ENCODE results near the gene ADIRF.

ADIRF gene

DNA sequence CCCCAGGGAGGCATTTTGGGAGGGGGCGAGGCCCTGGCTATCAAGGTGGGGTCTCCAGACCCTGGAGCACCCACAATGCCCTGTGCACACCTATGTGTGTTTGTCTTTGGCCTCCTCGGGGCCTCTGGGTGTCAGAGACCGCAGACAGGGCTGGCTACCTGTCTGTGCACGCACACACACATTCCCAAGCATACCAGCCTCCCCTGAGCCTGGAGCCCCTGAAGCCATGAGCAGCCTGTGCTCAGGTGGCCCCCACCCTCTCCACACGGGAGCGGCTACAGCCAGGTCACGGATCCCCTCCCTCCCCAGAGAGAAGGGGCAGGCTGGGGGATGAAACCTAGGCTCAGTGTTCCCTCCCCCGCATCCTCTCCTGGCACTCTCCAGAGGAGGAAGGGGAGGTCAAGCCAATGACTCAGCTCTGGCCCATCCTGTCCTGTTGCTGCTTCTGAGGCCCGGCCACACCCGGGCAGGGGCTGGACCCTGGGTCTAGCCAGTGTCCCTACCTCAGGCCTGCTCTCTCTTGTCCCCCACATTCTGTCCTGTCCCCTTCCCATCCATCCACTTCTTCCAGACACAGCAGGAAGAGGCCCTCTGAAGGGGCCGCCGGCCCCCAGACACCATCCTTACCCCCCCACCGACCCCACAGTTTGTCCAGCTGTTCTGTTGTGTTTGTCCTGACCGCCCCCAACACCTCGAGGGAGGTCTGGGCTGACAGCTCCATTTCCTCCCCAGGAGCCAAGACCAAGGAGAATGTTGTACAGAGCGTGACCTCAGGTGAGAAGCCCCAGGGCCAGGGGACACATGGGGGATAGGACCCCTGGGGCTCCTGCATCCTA, 9.2 kb upstream of the ADIRF start:
- no peaks in the 10 kb centered on the region for H3K27me3 Mint-ChIP-seq (ENCODE audit: low read depth)
- H3K27ac Mint-ChIP-seq, result peak overlapping the region; percentile 67 to 88 (median 79)
- H3K4me3 Mint-ChIP-seq, result peak overlapping the region; percentile 49 to 75 (median 55)
- peaks cover under 1% of the 10 kb centered on the region for H3K36me3 Mint-ChIP-seq (ENCODE audit: low read depth)
- H3K9me3 Mint-ChIP-seq, result no peaks in the 10 kb centered on the region
- TF ChIP-seq, protein P1, sequence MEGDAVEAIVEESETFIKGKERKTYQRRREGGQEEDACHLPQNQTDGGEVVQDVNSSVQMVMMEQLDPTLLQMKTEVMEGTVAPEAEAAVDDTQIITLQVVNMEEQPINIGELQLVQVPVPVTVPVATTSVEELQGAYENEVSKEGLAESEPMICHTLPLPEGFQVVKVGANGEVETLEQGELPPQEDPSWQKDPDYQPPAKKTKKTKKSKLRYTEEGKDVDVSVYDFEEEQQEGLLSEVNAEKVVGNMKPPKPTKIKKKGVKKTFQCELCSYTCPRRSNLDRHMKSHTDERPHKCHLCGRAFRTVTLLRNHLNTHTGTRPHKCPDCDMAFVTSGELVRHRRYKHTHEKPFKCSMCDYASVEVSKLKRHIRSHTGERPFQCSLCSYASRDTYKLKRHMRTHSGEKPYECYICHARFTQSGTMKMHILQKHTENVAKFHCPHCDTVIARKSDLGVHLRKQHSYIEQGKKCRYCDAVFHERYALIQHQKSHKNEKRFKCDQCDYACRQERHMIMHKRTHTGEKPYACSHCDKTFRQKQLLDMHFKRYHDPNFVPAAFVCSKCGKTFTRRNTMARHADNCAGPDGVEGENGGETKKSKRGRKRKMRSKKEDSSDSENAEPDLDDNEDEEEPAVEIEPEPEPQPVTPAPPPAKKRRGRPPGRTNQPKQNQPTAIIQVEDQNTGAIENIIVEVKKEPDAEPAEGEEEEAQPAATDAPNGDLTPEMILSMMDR (IDR thresholded peaks at IDR 0.05; ENCODE audit: unreplicated experiment in 3 of 3), result no peak
- peaks cover 40% of the 10 kb centered on the region for H3K4me1 Mint-ChIP-seq

DNA sequence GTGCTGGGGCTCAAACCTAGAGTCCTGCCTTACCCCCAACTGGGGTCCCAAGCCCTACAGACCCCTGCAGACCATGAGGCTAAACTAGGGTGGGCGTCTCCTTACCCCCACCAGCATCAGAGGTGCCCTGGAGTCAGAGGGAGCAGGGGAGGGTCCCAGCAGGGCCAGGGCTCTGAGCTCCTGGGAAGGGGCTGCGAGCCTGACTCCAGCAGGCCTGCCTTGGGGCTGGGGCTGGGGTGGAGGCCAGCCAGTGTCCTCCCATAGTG, 8.6 kb upstream of the ADIRF start:
- Mint-ChIP-seq H3K36me3 (ENCODE audit: low read depth) (no peaks in the 10 kb centered on the region), H3K4me1 (peaks cover 35% of the 10 kb centered on the region), H3K27ac (peak overlapping the region in 2 of 3 experiments; percentile 79 to 80), H3K4me3 (no peak overlapping the region), H3K27me3 (ENCODE audit: low read depth) (no peaks in the 10 kb centered on the region), H3K9me3 (no peaks in the 10 kb centered on the region)
- TF ChIP-seq, protein P1 (IDR thresholded peaks at IDR 0.05; ENCODE audit: unreplicated experiment in 3 of 3), result no peak

DNA sequence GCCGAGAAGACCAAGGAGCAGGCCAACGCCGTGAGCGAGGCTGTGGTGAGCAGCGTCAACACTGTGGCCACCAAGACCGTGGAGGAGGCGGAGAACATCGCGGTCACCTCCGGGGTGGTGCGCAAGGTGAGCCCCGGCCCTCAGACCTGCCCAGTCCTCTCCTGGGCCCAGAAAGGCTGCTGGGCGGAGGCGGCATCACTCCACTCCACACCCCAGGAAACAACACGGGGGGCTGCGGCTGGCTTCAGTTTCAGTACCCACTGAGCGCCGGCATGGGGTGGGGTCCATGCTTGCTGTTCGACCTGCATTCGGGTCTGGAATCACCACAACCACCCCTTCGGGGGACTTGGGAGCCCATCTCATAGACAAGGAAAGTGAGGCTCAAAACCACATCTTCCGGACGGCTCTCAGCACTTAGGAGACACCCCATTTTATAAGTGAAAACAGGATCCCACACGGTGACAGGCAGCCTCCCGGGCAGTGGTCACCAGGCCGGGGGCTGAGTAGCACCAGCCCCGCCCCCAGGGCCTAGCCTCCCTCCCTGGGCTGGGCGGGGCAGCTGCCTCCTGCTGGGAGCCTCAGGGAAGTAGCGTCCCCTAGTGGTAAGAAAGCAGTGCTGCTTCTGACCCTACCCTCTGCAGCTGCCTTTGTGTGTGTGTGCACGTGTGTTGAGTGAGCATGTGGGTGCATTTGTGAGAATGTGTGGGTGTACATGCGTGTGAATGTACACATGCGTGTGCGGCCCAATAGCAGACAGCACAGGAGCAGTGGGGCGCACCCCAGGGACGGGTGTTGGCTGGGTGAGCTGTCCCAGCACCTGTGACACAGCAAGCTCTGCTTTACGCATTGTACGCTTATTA, 8.0 kb upstream of the ADIRF start:
- Mint-ChIP-seq H3K36me3 (ENCODE audit: low read depth) (no peaks in the 10 kb centered on the region), H3K27ac (peak overlapping the region; percentile 32 to 80 (median 70)), H3K4me3 (peak overlapping the region in 1 of 3 experiments; percentile 30), H3K27me3 (ENCODE audit: low read depth) (no peaks in the 10 kb centered on the region), H3K9me3 (no peaks in the 10 kb centered on the region), H3K4me1 (peaks cover 34% of the 10 kb centered on the region)
- TF ChIP-seq, protein P1 (IDR thresholded peaks at IDR 0.05; ENCODE audit: unreplicated experiment in 3 of 3), result peak; percentile 66 to 84 (median 74)

DNA sequence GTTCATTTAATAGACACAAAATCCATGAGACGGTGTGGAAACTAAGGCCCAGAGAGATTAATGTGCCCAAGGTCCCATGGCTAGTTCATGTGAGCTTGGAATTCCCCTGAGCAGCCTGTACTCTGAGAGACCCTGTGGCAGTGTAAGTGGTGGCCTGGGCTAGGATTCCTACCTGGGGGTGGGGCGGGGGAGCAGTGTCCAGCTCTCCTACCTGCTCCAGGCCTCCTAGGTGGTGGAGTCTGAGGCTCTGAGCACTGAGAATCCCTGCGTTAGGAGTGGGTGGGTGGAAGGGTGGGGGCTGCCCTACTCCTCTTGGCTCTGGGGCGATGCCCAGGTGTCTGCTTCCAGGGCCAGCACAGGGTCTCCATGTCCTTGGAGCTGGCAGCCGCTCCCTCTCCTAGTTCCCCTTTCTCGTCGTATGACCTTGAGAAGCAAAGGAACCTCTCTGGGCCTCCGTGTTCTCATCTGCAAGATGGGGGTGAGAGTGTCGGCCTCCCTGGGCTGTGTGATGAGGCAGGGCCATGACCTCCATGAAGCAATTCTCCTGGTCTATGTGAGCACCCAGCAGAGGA, 7.3 kb upstream of the ADIRF start:
- TF ChIP-seq, protein P1 (IDR thresholded peaks at IDR 0.05; ENCODE audit: unreplicated experiment in 3 of 3), result no peak
- Mint-ChIP-seq H3K27me3 (ENCODE audit: low read depth) (no peaks in the 10 kb centered on the region), H3K9me3 (no peaks in the 10 kb centered on the region), H3K36me3 (ENCODE audit: low read depth) (no peaks in the 10 kb centered on the region), H3K27ac (peak overlapping the region; percentile 32 to 80 (median 70)), H3K4me1 (peaks cover 39% of the 10 kb centered on the region), H3K4me3 (no peak overlapping the region)

DNA sequence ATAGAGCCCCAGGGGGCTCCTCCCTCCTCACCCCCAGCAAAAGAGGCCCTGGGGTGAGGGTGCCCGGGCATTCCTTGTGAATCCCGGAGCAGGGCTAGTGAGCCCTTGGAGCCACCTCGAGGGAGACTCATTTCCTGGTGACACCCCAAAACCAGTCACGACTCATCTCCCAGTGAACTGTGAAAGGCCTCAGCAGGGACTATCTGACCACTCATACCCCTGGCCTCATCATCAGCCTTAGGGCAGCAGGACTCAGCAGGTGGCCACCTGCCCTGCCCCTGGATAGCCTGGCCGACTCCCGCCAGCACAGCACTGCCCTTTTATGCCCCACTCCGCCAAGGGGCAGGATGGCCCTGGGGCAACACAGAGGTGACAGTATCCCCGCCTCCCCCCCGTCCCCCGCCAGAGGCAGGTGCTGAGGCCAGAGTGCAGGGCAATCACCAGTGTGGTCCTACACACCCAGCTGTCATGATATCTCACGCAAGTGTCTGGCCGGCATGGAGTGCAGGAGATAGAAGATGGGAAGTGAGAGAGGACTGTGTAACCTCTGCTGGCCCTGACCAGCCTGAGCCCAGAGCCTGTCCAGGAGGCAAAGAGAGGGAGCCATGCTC, 6.7 kb upstream of the ADIRF start:
- Mint-ChIP-seq H3K9me3 (no peaks in the 10 kb centered on the region), H3K4me1 (peaks cover 39% of the 10 kb centered on the region), H3K27ac (no peak overlapping the region), H3K27me3 (ENCODE audit: low read depth) (peaks cover 3% of the 10 kb centered on the region), H3K36me3 (ENCODE audit: low read depth) (no peaks in the 10 kb centered on the region), H3K4me3 (no peak overlapping the region)
- TF ChIP-seq, protein P1 (IDR thresholded peaks at IDR 0.05; ENCODE audit: unreplicated experiment in 3 of 3), result no peak

All from nephron (organoid).